ENCODE measurements around the gene MPG.

- no peak for TF ChIP-seq CEBPB (IDR thresholded peaks at IDR 0.05)
- TF ChIP-seq, protein P1, sequence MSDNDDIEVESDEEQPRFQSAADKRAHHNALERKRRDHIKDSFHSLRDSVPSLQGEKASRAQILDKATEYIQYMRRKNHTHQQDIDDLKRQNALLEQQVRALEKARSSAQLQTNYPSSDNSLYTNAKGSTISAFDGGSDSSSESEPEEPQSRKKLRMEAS (IDR thresholded peaks at IDR 0.05): peak; percentile 91
- TF ChIP-seq, protein P2, sequence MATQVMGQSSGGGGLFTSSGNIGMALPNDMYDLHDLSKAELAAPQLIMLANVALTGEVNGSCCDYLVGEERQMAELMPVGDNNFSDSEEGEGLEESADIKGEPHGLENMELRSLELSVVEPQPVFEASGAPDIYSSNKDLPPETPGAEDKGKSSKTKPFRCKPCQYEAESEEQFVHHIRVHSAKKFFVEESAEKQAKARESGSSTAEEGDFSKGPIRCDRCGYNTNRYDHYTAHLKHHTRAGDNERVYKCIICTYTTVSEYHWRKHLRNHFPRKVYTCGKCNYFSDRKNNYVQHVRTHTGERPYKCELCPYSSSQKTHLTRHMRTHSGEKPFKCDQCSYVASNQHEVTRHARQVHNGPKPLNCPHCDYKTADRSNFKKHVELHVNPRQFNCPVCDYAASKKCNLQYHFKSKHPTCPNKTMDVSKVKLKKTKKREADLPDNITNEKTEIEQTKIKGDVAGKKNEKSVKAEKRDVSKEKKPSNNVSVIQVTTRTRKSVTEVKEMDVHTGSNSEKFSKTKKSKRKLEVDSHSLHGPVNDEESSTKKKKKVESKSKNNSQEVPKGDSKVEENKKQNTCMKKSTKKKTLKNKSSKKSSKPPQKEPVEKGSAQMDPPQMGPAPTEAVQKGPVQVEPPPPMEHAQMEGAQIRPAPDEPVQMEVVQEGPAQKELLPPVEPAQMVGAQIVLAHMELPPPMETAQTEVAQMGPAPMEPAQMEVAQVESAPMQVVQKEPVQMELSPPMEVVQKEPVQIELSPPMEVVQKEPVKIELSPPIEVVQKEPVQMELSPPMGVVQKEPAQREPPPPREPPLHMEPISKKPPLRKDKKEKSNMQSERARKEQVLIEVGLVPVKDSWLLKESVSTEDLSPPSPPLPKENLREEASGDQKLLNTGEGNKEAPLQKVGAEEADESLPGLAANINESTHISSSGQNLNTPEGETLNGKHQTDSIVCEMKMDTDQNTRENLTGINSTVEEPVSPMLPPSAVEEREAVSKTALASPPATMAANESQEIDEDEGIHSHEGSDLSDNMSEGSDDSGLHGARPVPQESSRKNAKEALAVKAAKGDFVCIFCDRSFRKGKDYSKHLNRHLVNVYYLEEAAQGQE (IDR thresholded peaks at IDR 0.05; ENCODE audit: low read depth): no peak
- TF ChIP-seq CREB1 (IDR thresholded peaks at IDR 0.05; ENCODE audit: low read depth): no peak
These were observed 24.4 kb upstream of the MPG start, which contains the start of the genes POLR3K and SNRNP25 for GRCh38 chr16:53346-54236.

All from Ishikawa (cell line).